Colonic mucosa (tissue), 4 donors: ENCODE results near the gene POLR2J. TPM values are rescaled to one million over a fixed set of nuclear protein-coding genes. Genes with fewer than 3 reads are reported as not detected.

Experiments used
- DNase-seq: peaks from one replicate; pipeline ENCODE4 v3.0.0-alpha.2; 2020
- H3K27ac ChIP-seq: fragments of 200-600 bp; one replicate; pipeline ENCODE4 v1.8.0; 2021
- H3K27me3 ChIP-seq: fragments of 200-600 bp; one replicate; pipeline ENCODE4 v1.8.0; 2021
- H3K36me3 ChIP-seq: fragments of 200-600 bp; one replicate; pipeline ENCODE4 v1.8.0; 2021
- H3K4me1 ChIP-seq: fragments of 200-600 bp; one replicate; pipeline ENCODE4 v1.8.0; 2021; ENCODE audit warnings: mild to moderate bottlenecking
- H3K4me3 ChIP-seq: fragments of 200-600 bp; one replicate; pipeline ENCODE4 v1.8.0; 2021
- H3K9ac ChIP-seq, 2 donors: one replicate each; pipeline ENCODE4 v1.7.0; 2013; ENCODE audit warnings: control low read depth in 2 of 2, low read depth in 2 of 2, low read length in 2 of 2
- H3K9me3 ChIP-seq: fragments of 200-600 bp; one replicate; pipeline ENCODE4 v1.8.0; 2021
- intact Hi-C: fragments of 100-400 bp; cut with DNase I; formaldehyde crosslinking; loops from one replicate; pipeline ENCODE4 v1.14.1; 2022
- total RNA-seq, 2 donors: library from RNA; stranded (reverse); fragmentation: NEBNext Ultra II Directional in 1 of 2; extraction: Animal tissue kit (Norgen Biotek cat#: 25700) in 1 of 2; gene quantifications; one replicate each; pipeline ENCODE4 v1.2.1, GENCODE V29; 2021
- TF ChIP-seq, protein P1 (sequence below): fragments of 200-600 bp; IDR thresholded peaks from one replicate; pipeline ENCODE4 v1.8.0; 2022; ENCODE audit warnings: antibody characterized with exemption, mild to moderate bottlenecking
- donor health status: healthy.
- donor health status: DM: no; HTN: no; CAD: no.
- donor health status: DM: no; HTN: no; CAD: no.

The POLR2J gene
- total RNA-seq, 2 donors from 2014 or later = 43.0 to 49.2 TPM

GRCh38 chr7:102453319-102453718 is 25.4 kb downstream of the POLR2J start:
- Histone ChIP-seq H3K9ac (no peak overlapping the region), H3K4me1 (no peaks in the 10 kb centered on the region), H3K36me3 (no peaks in the 10 kb centered on the region), H3K9me3 (no peaks in the 10 kb centered on the region), H3K27ac (no peak overlapping the region), H3K4me3 (no peak overlapping the region), H3K27me3 (no peaks in the 10 kb centered on the region)
- no peak for DNase-seq
- intact Hi-C loops = no loop called here
- TF ChIP-seq, protein P1, sequence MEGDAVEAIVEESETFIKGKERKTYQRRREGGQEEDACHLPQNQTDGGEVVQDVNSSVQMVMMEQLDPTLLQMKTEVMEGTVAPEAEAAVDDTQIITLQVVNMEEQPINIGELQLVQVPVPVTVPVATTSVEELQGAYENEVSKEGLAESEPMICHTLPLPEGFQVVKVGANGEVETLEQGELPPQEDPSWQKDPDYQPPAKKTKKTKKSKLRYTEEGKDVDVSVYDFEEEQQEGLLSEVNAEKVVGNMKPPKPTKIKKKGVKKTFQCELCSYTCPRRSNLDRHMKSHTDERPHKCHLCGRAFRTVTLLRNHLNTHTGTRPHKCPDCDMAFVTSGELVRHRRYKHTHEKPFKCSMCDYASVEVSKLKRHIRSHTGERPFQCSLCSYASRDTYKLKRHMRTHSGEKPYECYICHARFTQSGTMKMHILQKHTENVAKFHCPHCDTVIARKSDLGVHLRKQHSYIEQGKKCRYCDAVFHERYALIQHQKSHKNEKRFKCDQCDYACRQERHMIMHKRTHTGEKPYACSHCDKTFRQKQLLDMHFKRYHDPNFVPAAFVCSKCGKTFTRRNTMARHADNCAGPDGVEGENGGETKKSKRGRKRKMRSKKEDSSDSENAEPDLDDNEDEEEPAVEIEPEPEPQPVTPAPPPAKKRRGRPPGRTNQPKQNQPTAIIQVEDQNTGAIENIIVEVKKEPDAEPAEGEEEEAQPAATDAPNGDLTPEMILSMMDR = no peak

DNA sequence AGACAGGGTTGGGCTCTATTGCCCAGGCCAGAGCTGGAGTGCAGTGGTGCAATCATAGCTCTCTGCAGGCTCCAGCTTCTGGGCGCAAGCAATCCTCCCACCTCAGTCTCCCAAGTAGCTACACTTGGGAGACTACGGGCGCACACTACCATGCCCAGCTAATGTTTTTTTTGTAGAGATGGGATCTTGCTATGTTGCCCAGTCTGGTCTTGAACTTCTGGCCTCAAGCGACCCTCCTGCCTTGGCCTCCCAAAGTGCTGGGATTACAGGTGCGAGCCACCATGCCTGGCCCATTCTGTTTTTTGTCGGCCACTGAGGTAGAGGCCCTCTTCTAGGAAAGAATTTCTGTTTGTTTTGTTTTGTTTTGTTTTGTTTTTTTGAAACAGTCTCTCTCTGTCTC is 26.3 kb downstream of the POLR2J start:
- intact Hi-C loops = no loop called here
- H3K27ac ChIP-seq = no peak overlapping the region
- TF ChIP-seq, protein P1 = no peak
- DNase-seq = no peak
- H3K36me3 ChIP-seq = no peaks in the 10 kb centered on the region
- H3K9me3 ChIP-seq = no peaks in the 10 kb centered on the region
- no peak overlapping the region for H3K9ac ChIP-seq
- no peak overlapping the region for H3K4me3 ChIP-seq
- H3K4me1 ChIP-seq = no peaks in the 10 kb centered on the region
- H3K27me3 ChIP-seq = no peaks in the 10 kb centered on the region

DNA sequence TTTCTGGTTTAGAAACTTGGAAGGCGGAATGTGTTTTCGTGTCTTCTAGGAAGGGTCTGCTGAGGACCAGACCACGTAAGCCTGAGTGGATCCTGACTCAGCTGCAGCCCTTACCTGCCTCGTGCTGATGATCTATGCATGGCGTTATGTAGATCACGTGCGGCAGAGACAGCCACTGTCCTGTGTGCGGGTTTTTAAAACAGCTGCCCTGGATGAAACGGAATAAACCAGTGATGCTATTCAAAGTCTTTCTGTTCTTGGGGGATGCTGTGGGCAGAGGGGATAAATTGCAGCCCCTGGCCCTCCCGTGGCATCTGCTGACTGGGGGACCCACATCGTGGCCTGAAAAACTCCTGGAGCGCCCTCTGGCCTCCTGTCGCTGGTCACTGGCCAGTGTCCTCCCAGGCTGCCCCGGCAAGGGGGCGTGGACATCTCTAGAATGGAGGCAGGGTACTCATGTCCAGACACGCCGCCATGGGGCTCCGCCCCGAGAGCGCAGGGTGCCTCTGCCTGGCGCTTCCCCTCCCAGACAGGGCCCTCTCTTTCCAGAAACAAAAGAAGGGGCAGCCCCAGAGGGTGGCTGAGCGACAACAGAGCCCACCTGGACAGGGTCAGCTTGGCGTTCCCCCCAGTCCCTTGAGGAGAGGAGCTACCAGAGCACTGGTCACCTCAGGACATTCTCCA is 27.2 kb downstream of the POLR2J start:
- no peak overlapping the region for H3K9ac ChIP-seq
- intact Hi-C loops = no loop called here

DNA sequence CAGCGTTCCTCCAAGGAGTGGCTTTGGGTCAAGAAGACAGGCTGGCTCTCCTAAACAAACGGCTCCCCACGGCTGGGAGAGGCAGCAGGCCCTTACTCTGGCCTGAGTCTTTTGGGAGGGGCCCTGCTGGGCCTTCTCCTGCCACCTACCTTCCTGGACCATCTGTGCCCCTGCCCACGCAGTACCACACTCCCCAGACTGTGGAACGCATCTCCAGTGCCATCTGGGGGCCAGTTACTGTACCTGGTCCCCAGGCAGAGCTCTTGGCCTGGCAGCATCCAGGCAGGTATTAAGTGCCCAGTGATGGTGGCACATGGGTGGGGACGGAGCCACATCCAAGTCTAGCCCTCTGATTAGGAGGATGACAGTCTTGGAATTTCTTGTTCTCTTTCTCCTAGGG is 28.5 kb downstream of the POLR2J start:
- H3K27ac ChIP-seq = no peak overlapping the region
- intact Hi-C loops = no loop called here
- H3K9ac ChIP-seq = no peak overlapping the region
- no peaks in the 10 kb centered on the region for H3K36me3 ChIP-seq
- H3K4me1 ChIP-seq = no peaks in the 10 kb centered on the region
- no peaks in the 10 kb centered on the region for H3K27me3 ChIP-seq
- TF ChIP-seq, protein P1 = no peak
- H3K4me3 ChIP-seq = no peak overlapping the region
- no peak for DNase-seq
- no peaks in the 10 kb centered on the region for H3K9me3 ChIP-seq

More for the DNA sequence above, 27.2 kb downstream of the POLR2J start:
- no peak overlapping the region for H3K27ac ChIP-seq
- H3K4me3 ChIP-seq = no peak overlapping the region
- TF ChIP-seq, protein P1 = no peak
- DNase-seq = no peak
- no peaks in the 10 kb centered on the region for H3K27me3 ChIP-seq
- H3K4me1 ChIP-seq = no peaks in the 10 kb centered on the region
- H3K9me3 ChIP-seq = no peaks in the 10 kb centered on the region
- no peaks in the 10 kb centered on the region for H3K36me3 ChIP-seq

DNA sequence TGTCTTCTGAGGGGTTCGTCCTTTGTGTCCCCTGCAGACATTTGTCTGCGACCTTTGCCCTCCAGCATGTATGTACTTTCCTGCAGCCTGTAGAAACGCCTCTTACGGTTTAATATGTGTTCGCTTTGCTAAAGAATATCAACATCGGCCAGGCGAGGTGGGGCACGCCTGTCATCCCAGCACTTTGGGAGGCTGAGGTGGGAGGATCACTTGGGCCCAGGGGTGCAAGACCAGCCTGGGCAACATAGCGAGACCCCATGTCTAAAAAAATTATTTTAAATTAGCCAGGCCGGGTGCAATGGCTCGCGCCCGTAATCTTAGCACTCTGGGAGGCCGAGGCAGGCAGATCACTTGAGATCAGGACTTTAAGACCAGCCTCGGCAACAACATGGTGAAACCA is 29.6 kb downstream of the POLR2J start:
- Histone ChIP-seq H3K9ac (no peak overlapping the region), H3K27ac (no peak overlapping the region), H3K36me3 (no peaks in the 10 kb centered on the region), H3K27me3 (no peaks in the 10 kb centered on the region), H3K9me3 (no peaks in the 10 kb centered on the region), H3K4me3 (no peak overlapping the region), H3K4me1 (no peaks in the 10 kb centered on the region)
- TF ChIP-seq, protein P1 = no peak
- intact Hi-C loops = no loop called here
- no peak for DNase-seq
